ENCODE results near the gene MCUB. TPM values are rescaled to one million over a fixed set of nuclear protein-coding genes. Genes with fewer than 3 reads are reported as not detected.

MCUB gene
- total and polyA plus RNA-seq, 2 of the 13 experiments (the other 11 are each of a cell fraction or from before 2014, with no cell fraction given): 0.95 to 2.2 TPM

DNA sequence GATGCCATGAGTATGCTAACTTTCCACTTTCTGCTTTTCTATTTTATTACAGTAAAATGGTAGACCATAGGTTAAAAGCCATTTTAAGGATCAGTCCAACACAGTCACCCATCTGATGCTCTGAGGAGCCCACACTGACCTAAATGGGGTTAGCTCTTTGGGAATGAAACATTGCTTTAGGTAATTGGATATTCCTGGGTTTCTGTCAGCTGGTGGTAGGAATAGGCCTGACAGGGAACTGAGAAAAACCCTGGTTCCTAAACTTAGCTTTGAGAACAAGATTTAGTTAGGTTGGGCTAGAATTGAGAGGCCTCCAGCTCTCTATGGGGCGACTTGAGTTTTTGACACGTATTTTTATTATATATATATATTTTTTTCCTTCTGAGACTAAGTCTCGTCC lies 40.4 kb downstream of the MCUB start (continued):
- no peak for TF ChIP-seq ZNF775 (CRISPR knock-in tag; IDR thresholded peaks at IDR 0.05; ENCODE audit: borderline replicate concordance)

GRCh38 chr4:109601336-109601735 lies 41.3 kb downstream of the MCUB start:
- no peak overlapping the region for H3K27ac ChIP-seq (ENCODE audit: extremely low read length, insufficient read depth, low read length)
- no peak for ATAC-seq

GRCh38 chr4:109607976-109608375 lies 47.9 kb downstream of the MCUB start:
- intact Hi-C loops (cut with micrococcal nuclease; ENCODE audit: unreplicated experiment) (no loop called here), in situ Hi-C loops (cut with HindIII; ENCODE audit: extremely low pct_ligation_motif_present, low pct_unique_long_range_greater_than_20kb) (no loop called here)
- Histone ChIP-seq H3K36me3 (replicated peaks in 1 of 2; ENCODE audit: control insufficient read depth in 1 of 2, insufficient read depth in 2 of 2, low read length in 2 of 2) (no peaks in the 10 kb centered on the region), H4K20me1 (ENCODE audit: insufficient read depth, low read length) (no peaks in the 10 kb centered on the region), H3K79me2 (ENCODE audit: insufficient read depth, low read length) (no peaks in the 10 kb centered on the region), H3K4me2 (ENCODE audit: low read depth, low read length) (no peak overlapping the region), H3K27ac (ENCODE audit: extremely low read length, insufficient read depth, low read length) (no peak overlapping the region), H3K9me3 (ENCODE audit: low read length) (no peaks in the 10 kb centered on the region), H3K27me3 (ENCODE audit: control insufficient read depth in 1 of 2, insufficient read depth in 2 of 2, low read length in 2 of 2) (no peaks in the 10 kb centered on the region), H3K9ac (ENCODE audit: insufficient read depth, low read depth, low read length) (no peak overlapping the region), H2AFZ (ENCODE audit: low read length) (no peak overlapping the region), H3K4me3 (replicated peaks in 1 of 3; ENCODE audit: insufficient read depth in 1 of 3, low read depth in 2 of 3, low read length in 3 of 3) (no peak overlapping the region), H3K4me1 (ENCODE audit: insufficient read depth, low read length) (peaks cover 16% of the 10 kb centered on the region)
- no TSS peak for BruUV-seq (replicated peaks)
- POLR2A ChIA-PET: no interaction called here
- TF ChIP-seq ZNF160 (CRISPR knock-in tag; IDR thresholded peaks at IDR 0.05) (peak; percentile 97), ATF6 (CRISPR knock-in tag; conservative IDR thresholded peaks at IDR 0.05) (no peak)
- DNase-seq (ENCODE audit: low spot score): no peak
- ATAC-seq: no peak
- CTCF ChIA-PET (ENCODE audit: low intra/inter-chr PET ratio, low total read pairs): no interaction called here
- FAIRE-seq: no peak

More at GRCh38 chr4:109601336-109601735, 41.3 kb downstream of the MCUB start:
- no peak overlapping the region for H3K4me2 ChIP-seq (ENCODE audit: low read depth, low read length)
- H3K9me3 ChIP-seq (ENCODE audit: low read length): no peaks in the 10 kb centered on the region
- POLR2A ChIA-PET: no interaction called here
- FAIRE-seq (no peak), DNase-seq (ENCODE audit: low spot score) (no peak)
- no peaks in the 10 kb centered on the region for H3K4me1 ChIP-seq (ENCODE audit: insufficient read depth, low read length)
- H2AFZ ChIP-seq (ENCODE audit: low read length): no peak overlapping the region
- TF ChIP-seq, protein P1, sequence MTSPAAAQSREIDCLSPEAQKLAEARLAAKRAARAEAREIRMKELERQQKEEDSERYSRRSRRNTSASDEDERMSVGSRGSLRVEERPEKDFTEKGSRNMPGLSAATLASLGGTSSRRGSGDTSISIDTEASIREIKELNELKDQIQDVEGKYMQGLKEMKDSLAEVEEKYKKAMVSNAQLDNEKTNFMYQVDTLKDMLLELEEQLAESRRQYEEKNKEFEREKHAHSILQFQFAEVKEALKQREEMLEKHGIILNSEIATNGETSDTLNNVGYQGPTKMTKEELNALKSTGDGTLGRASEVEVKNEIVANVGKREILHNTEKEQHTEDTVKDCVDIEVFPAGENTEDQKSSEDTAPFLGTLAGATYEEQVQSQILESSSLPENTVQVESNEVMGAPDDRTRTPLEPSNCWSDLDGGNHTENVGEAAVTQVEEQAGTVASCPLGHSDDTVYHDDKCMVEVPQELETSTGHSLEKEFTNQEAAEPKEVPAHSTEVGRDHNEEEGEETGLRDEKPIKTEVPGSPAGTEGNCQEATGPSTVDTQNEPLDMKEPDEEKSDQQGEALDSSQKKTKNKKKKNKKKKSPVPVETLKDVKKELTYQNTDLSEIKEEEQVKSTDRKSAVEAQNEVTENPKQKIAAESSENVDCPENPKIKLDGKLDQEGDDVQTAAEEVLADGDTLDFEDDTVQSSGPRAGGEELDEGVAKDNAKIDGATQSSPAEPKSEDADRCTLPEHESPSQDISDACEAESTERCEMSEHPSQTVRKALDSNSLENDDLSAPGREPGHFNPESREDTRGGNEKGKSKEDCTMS (CRISPR knock-in tag; conservative IDR thresholded peaks at IDR 0.05): no peak
- no peak for TF ChIP-seq JUN (CRISPR knock-in tag; IDR thresholded peaks at IDR 0.05)
- TF ChIP-seq CEBPB (IDR thresholded peaks at IDR 0.05; ENCODE audit: borderline replicate concordance, low read depth, low read length): no peak
- H3K27me3 ChIP-seq (ENCODE audit: control insufficient read depth in 1 of 2, insufficient read depth in 2 of 2, low read length in 2 of 2): no peaks in the 10 kb centered on the region
- intact Hi-C loops (cut with micrococcal nuclease; ENCODE audit: unreplicated experiment) (no loop called here), in situ Hi-C loops (cut with HindIII; ENCODE audit: extremely low pct_ligation_motif_present, low pct_unique_long_range_greater_than_20kb) (no loop called here)
- H4K20me1 ChIP-seq (ENCODE audit: insufficient read depth, low read length): no peaks in the 10 kb centered on the region
- H3K36me3 ChIP-seq (replicated peaks in 1 of 2; ENCODE audit: control insufficient read depth in 1 of 2, insufficient read depth in 2 of 2, low read length in 2 of 2): no peaks in the 10 kb centered on the region
- no peak overlapping the region for H3K9ac ChIP-seq (ENCODE audit: insufficient read depth, low read depth, low read length)
- CTCF ChIA-PET (ENCODE audit: low intra/inter-chr PET ratio, low total read pairs): no interaction called here
- H3K79me2 ChIP-seq (ENCODE audit: insufficient read depth, low read length): no peaks in the 10 kb centered on the region
- no peak overlapping the region for H3K4me3 ChIP-seq (replicated peaks in 1 of 3; ENCODE audit: insufficient read depth in 1 of 3, low read depth in 2 of 3, low read length in 3 of 3)
- no TSS peak for BruUV-seq (replicated peaks)
- WGBS (ENCODE audit: low lambda C conversion rate): 28% methylated on average over 2 of the region's 2 CpGs
